ENCODE data around the gene SPACA5.
A peak's percentile ranks its signal among the peaks of the same experiment; 100 is the strongest.
"Not testable (repeated sequence)": the region's sequence is repeated elsewhere in the genome, so short reads cannot be mapped to it uniquely, and the experiment has no call there.

Gene SPACA5

DNA sequence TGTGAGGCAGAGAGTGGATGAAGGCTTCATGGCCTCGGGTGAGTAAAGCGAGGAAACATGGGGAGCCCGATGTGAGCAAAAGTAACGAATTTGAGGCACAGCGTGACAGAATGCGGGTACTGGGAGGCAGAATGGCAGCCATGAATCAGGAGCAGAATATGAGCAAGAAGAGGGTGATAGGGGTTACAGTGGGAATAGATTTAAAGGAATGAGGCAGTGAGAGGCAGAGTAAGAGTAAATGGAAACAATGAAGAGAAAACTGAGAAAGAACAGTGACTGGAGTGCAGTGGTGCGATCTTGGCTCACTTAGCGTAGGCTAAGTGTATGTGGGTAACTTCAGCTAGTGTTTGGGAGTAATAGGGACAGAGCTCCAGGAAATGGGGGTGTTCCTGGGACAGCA, at the start of gene SPACA5:
Gene SPACA5 (plus strand): TSS at position 301 of the 400 bp plus-strand sequence. CDS start 815 bp downstream, outside the sequence.
- not testable (repeated sequence) for DNase-seq (ENCODE audit: low read depth)

DNA sequence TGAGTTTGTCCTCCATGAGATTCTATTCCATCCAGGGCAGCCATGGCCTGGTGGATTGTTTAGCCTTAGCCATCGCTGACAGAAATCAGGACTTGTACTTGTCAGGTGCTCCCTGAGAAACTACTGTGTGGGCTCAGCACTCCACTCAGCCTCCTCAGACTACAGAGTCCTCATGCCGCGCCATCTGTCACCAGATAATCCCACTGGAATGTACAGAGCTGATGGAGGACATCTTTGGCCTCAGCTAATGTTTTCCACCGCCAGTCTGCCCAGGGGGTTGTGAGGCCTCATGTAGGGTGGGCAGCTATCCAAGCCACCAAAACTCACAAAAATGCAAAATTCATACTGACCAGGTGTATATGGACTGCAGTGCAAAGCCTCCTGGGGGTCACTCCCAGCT, 48.6 kb upstream of the SPACA5 start:
- not testable (repeated sequence) for DNase-seq (ENCODE audit: low read depth)

DNA sequence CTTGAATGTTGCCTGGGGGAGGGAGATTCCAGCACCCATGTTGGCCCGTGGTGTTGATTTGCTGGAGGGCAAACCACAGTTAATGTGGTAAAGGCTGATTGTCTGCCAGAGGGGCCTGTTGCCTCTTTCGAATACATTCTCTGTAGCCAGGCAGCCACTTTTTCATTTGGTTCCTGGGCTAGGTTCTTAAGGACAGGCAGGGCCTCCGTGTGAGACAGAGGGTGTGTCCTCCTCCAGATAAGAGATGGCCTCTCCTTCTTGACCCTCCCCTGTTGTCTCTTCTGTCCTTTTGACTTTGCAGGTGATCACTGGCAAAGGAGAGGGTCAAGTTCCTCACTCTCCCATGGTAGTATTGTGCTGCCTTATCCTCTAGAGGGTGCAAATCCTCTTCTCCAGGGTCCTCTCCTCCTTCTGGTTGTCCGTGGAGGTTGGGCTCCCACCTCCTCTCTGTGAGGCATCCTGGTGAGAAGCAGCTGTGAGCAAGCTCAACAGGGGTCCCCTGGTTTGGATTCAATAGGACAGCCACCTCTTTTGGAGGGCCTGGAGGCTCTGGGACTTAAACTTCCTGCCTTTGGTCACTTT, 47.9 kb upstream of the SPACA5 start:
- DNase-seq (ENCODE audit: low read depth), result no peak

DNA sequence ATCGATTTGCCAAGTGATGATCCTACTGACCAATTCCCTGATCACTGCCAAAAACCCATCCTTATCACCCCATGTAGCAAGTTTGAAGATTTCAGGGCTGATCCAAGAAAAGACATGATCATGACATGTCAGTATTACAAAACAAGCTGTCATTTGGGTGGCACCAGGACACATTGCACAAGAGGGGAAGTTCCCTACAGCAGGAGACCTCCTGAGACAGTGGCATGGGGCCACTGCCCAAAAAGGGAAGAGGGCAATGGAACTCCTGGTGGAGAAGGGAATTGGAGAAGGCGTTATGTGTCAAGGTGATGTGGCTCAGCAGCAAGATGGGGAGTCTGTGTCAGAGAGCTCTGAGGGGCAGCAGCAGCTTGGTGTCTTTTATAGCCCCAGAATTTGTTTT, 46.4 kb upstream of the SPACA5 start:
- DNase-seq (ENCODE audit: low read depth), result no peak

DNA sequence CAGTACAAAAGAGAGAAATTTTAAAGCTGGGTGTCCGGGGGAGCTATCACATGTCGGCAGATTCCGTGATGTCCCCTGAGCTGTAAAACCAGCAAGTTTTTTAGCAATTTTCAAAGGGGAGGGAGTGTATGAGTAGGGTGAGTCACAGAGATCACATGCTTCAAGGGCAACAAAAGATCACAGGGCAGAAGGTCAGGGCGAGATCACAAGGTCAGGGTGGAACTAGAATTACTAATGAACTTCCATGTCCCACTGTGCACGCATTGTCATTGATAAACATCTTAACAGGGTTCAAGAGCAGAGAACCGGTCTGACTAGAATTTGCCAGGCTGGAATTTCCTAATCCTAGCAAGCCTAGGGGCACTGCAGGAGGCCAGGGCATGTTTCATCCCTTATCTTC, 45.0 kb upstream of the SPACA5 start:
- DNase-seq (ENCODE audit: low read depth), result not testable (repeated sequence)

DNA sequence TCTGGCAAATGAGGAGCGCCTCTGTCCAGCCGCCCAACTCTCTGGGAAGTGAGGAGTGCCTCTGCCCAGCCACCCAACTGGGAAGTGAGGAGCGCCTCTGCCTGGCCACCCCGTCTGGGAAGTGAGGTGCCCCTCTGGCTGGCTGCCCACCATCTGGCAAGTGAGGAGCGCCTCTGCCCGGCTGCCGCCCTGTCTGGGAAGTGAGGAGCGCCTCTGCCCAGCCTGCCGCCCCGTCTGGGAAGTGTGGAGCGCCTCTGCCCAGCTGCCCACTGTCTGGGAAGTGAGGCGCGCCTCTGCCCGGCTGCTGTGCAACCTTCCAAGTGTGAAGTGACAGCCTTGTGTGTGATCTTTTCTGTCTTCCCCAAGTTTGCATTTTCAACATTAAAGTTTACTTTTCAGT, 41.3 kb upstream of the SPACA5 start:
- DNase-seq (ENCODE audit: low read depth), result not testable (repeated sequence)

DNA sequence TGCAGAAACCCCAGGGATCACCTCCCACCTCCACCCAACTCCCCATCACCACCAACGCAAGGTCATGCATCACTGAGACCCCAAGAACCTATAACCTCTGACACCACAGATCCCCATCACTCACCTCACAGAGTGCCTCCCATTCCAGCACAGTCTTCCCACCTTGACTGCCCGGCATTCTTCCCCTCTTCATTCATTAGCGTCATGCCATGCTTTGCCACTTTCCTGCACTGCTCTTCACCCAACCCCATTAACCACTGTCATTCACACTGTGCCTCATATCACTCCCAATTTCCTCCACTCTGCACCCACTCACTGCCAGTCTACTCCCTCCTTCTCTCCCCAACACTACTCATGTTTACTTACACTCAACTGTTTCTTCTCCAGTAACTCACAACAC, 33.6 kb upstream of the SPACA5 start:
- no peak for DNase-seq (ENCODE audit: low read depth)

DNA sequence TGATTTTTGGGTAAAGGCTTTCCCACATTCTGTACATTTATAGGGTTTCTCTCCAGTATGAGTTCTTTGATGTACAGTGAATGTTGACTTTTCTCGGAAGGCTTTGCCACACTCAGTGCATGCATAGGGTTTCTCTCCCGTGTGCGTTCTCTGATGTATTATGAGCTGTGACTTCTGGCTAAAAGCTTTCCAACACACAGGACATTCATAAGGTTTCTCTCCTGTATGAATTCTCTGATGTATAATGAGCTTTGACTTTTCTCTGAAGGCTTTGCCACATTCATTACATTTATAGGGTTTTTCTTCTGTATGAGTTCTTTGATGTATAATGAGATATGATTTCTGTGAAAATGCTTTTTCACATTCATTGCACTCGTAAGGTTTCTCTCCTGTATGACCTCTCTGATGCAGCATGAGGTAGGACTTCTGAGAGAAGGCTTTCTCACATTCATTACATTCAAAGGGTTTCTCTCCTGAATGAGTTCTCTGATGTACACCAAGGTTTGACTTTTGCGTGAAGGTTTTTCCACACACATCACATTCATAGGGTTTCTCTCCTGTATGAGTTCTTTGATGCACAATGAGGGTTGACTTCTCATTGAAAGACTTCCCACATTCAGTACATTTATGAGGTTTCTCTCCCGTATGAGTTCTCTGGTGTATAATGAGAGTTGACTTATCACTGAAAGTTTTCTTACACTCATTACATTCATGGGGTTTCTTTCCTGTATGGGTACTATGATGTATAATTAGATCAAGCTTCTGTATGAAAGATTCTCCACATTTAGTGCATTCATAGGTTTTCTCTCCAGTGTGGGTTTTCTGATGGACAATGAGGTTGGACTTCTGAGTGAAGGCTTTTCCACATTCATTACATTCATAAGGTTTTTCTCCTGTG, 30.3 kb upstream of the SPACA5 start:
- DNase-seq (ENCODE audit: low read depth), result no peak

DNA sequence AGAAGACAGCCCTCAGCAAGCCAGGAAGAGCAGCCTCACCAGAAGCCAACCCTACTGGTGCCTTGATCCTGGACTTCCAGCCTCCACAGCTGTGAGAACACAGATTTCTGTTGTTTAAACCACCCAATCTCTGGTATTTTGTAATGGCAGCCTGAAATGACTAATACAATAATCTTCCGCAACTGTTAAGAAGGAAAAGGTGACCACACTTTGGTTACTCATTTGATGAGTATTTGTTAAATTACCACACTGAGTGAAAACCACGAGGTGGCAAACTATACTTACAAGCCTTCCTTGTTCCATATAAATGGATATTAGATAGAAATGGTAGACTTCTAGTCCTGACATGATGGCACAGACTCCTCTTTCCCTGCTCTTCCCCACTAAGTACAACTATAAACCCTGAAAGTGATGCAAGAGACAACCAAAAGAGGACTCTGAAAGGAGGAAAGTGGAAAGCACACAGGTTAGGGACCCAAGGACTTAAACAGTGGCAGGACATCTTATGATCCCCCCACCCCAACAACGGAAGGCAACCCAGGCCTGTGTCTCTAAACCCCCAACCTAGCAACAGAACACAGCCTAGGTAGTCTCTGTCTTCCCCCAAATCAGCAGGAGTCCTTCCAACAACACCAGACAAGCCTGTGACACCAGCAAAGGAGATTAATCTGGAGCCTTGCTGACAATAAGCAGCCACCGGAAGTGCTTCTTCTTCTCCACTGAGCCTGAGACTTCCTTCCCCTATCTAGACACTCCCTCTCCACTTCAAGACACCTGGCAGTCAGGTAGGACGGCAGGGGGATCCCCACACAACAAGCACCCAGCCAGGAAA, 15.3 kb upstream of the SPACA5 start:
- no peak for DNase-seq (ENCODE audit: low read depth)

DNA sequence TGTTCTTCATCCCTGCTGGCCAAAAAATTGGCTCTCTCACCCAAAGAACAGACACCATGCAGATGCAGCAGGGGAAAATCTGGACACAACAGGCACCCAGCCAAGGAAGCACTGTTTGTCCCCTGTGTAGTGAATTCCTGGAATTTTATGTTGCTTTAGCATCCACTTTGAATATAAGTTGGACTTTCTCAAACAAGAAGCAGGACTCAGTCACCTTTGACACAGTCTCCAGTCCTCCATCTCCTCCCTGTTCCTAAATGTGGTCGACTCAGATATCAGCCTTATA, 14.8 kb upstream of the SPACA5 start:
- no peak for DNase-seq (ENCODE audit: low read depth)

DNA sequence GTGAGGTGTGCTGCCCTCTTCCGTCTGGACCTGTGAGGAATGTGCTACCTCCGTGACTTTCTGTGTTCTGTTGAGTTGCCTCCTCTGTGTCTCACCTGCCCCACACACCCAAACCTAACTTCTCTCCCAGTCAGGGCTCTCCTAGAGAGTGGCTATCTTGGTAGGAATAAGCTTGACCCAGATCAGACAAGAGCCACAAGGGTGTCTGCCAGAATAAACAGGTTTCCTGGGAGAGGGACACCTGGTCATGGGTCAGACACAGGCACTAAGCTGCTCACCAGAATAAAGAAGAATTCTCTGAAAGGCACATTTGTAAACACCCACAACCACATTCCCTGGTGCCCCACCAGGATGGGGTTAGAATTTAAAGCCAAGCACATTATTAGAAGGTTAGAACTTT, 14.1 kb upstream of the SPACA5 start:
- no peak for DNase-seq (ENCODE audit: low read depth)

DNA sequence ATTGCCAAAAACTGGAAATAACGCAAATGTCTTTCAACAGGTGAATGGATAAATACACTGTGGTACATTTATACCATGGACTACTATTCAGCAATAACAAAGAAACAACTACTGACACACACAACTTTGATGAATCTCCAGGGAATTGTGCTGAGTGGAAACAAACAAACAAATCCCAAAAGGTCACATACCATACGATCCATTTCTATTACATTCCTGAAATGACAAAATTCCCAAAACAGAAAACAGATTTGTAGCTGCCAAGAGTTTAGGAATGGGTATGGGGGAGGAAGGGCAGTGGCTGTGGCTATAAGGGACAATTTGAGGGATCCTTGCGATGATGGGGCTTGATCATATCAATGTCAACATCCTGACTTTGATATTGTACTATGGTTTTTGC, 5.5 kb upstream of the SPACA5 start:
- DNase-seq (ENCODE audit: low read depth), result no peak

DNA sequence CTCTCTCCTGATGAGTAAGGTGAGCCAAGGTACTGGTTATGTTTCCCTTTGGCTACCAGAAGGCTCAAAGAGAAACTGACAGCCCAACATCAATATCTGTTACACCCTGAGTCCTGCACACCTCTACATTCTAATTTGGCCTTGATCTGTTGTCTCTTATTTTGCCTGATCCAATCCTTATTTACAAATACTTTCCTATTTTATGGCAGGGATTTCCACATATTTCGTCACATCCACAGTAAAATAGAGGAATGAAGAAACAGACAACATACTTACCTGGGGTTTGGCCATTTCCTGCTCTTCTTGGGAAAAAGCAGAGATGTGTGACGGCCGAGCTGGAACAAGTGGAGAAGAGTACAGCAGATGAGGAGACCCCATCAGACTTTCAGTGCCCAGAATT, 4.5 kb upstream of the SPACA5 start:
- DNase-seq (ENCODE audit: low read depth), result no peak

DNA sequence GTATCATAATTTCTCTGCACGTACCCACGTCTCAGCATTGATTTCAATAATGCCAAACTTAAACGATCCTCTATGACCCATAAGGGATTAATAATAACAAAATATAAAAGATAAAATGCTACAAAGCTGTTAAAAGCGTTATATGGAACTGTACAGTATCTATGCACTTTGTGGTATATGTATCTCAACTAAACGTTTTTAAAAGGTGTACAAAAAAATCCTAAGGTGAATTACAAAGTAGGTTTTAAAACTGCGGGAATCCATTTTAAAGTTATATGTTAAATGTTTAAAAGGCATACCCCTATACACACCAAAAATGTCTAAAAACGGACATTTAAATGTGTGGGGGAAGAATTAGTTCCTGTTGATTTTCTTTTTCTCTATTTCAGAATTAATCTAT, 3.9 kb upstream of the SPACA5 start:
- no peak for DNase-seq (ENCODE audit: low read depth)

DNA sequence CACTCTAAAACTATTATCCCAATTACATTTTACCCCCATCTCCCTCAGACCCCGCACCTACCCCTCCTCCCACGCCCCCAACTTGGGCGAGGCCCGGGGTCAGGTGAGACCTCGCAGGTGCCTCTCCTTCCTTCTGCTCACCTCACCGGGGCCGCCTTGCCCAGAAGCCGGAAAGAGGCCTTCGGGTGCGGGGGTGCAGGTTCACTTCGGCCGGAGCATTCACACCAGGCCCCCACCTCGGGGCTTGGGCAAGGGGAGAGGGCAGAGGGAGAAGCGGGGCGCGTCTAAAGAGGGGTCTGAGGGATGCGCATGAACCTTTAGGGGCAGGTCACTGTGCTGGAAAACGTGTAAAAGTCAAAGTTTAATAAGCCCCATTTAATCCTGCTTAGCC, 3.4 kb upstream of the SPACA5 start:
- DNase-seq (ENCODE audit: low read depth), result no peak

DNA sequence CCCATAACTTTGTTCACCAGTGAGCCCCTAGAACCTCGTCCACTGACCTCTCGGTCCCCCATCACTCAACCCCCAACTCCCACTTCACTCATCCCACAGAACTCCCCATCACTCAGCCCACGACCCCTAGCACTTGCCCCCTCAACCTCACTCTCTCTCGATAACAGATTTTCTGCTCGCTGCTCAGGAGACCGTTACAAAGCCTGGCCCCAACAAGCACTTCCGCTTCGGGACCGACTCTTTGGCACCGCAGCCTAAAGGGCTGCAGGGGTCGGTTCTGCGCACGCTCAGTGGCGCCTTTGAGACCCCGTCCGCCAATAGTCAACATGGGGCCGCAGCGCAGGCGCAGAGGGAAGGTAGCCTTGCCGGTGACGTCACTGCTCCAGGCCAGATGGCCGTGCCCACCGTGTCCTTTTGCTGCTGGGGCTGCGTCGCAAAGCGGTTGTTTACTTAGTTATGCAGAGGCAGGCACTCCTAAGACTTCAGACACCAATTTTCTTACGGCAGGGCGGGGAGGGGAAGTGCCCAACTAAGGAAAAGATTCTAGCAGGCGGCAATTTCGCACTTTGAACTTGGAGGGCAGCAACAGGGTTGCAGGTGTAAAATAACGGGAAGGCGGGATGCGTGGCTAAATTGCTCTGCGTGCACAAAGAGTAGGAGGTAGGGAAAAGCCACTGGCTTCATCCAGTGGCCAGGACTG, 2.9 kb upstream of the SPACA5 start, which contains the start of gene ZNF182:
Gene ZNF182 (minus strand): TSS at position 232 of the 700 bp plus-strand sequence. CDS start 1,380 bp downstream, outside the sequence.
- DNase-seq (ENCODE audit: low read depth), result peak; percentile 80

DNA sequence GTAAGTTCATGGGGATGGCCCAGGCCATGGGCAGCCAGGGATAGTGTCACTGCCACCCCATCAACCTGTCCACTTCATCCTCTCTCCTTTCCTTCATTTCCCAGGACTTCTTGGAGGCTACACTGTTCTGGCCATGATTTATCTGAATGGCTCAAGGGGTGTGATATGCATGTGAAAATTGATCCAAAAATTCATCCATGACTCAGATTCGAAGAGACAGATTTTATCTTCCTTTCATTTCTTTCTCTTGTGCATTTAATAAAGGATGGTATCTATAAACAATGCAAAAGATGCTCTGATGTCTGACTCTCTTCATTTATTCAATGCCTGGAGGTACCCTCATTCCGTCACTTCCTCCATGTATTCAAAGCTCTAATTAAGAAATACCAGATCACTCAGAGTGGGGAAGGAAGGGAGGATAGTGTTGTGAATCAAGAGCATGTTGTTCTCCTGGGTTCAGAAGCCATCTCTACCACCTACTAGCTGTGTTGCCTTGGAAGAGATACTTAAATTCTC, 2.7 kb downstream of the SPACA5 start:
- not testable (repeated sequence) for DNase-seq (ENCODE audit: low read depth)

DNA sequence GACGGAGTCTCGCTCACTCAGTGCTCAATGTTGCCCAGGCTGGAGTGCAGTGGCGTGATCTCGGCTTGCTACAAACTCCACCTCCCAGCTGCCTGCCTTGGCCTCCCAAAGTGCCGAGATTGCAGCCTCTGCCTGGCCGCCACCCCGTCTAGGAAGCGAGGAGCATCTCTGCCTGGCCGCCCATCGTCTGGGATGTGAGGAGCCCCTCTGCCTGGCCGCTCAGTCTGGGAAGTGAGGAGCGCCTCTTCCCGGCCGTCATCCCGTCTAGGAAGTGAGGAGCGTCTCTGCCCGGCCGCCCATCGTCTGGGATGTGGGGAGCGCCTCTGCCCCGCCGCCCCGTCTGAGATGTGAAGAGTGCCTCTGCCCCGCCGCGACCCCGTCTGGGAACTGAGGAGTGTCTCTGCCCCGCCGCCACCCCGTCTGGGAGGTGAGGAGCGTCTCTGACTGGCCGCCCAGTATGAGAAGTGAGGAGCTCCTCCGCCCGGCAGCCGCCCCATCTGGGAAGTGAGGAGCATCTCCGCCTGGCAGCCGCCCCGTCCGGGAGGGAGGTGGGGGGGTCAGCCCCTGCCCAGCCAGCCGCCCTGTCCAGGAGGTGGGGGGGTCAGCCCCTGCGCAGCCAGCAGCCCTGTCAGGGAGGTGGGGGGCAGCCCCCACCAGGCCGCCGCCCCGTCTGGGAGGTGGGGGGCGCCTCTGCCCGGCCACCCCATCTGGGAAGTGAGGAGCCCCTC, 10.0 kb downstream of the SPACA5 start:
- not testable (repeated sequence) for DNase-seq (ENCODE audit: low read depth)

DNA sequence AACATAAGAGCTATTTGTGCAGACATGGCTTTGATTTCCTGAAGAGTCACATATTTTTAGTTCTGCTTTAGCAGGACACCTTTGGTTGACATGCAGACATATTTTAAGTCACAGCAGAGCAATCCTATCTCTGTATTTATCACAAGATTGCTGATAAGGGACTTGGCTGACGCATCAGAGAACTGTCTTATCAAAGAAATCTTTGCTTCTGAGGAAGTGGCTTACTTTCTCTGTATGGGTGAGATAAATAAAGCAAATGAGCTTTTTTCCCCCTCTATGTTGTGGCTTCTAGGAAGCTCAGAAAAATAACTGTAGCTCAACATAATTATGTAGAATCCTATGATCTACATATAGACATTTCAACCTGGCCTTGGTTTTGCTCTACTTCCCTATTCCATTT, 13.1 kb downstream of the SPACA5 start:
- DNase-seq (ENCODE audit: low read depth), result not testable (repeated sequence)

DNA sequence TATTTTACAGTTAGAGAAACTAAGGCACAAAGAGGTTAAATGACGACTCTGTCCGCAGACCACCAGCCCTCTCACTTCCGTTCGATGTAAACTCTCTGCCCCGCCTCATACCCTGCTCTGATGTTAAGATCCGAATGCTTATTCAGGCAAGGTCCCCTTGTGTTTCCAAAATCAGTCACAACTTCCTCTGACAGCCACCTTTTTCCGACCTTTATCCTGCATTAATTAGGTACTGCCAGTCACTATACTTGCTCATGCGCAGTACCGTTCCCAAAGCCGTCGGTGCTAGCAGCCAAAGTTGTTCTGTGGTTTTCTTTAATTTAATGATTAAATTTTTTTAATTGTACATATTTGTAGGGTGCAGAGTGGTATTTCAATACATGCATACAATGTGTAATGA, 13.7 kb downstream of the SPACA5 start:
- DNase-seq (ENCODE audit: low read depth), result not testable (repeated sequence)

Measured in stimulated activated CD8-positive, alpha-beta memory T cell treated with anti-CD3 and anti-CD28 coated beads, Interleukin-12 subunit alpha, Interleukin-12 subunit beta, amount 100 ng/mL, for 4 hours (primary cell).